Lung (tissue), 12 donors: ENCODE data around the gene ZNF860. TPM values are rescaled to one million over a fixed set of nuclear protein-coding genes. Genes with fewer than 3 reads are reported as not detected.

Source experiments
- ATAC-seq: fragments of 200-7000 bp; cut with Tn5 transposase; one replicate; pipeline ENCODE4 v1.9.1; 2020; ENCODE audit warnings: moderate number of reproducible peaks; ENCODE audit not compliant: insufficient read depth, low FRiP score
- DNase-seq, 3 donors: peaks; one replicate each; pipeline ENCODE4 v3.0.0-alpha.2; 2013 to 2017
- H3K27ac ChIP-seq, 2 donors: one replicate each; pipeline ENCODE4 v1.5.1; 2013; ENCODE audit warnings: mild to moderate bottlenecking in 2 of 2, moderate library complexity in 2 of 2, control low read depth in 1 of 2, inconsistent platforms in 1 of 2, low read depth in 1 of 2, low read length in 1 of 2
- H3K27me3 ChIP-seq, 3 donors: one replicate each; pipeline ENCODE4 v1.5.1; 2013; ENCODE audit warnings: low read length in 2 of 3; ENCODE audit not compliant: control insufficient read depth in 3 of 3, insufficient read depth in 3 of 3
- H3K36me3 ChIP-seq, 4 donors: one replicate each; pipeline ENCODE4 v1.5.1; 2013; ENCODE audit warnings: low read length in 4 of 4, mild to moderate bottlenecking in 1 of 4, moderate library complexity in 1 of 4; ENCODE audit not compliant: control insufficient read depth in 4 of 4, insufficient read depth in 4 of 4
- H3K4me1 ChIP-seq, 5 donors: one replicate each; pipeline ENCODE4 v1.5.1; 2013; ENCODE audit warnings: low read length in 5 of 5, mild to moderate bottlenecking in 2 of 5, moderate library complexity in 1 of 5; ENCODE audit not compliant: control insufficient read depth in 5 of 5, insufficient read depth in 5 of 5
- H3K4me3 ChIP-seq: one replicate; pipeline ENCODE4 v1.5.1; 2013; ENCODE audit warnings: mild to moderate bottlenecking, control low read depth, moderate library complexity
- H3K9ac ChIP-seq, 2 donors: one replicate each; pipeline ENCODE4 v1.5.1; 2013; ENCODE audit warnings: low read length in 2 of 2, control low read depth in 1 of 2; ENCODE audit not compliant: insufficient read depth in 1 of 2
- H3K9me3 ChIP-seq, 4 donors: one replicate each; pipeline ENCODE4 v1.5.1; 2013; ENCODE audit warnings: low read length in 3 of 4, mild to moderate bottlenecking in 1 of 4, moderate library complexity in 1 of 4; ENCODE audit not compliant: control insufficient read depth in 4 of 4, insufficient read depth in 3 of 4
- CTCF ChIP-seq: IDR thresholded peaks from 2 replicates; pipeline ENCODE4 v1.5.1; 2012; ENCODE audit warnings: mild to moderate bottlenecking; ENCODE audit errors: control extremely low read depth, extremely low read depth
- WGBS, 2 donors: extraction: QIAGEN DNeasy Blood & Tissue Kit; methylation state at CpG; one replicate each; pipeline ENCODE4 v1.1.7; 2013; 5-methylcytosine and 5-hydroxymethylcytosine counted together
- polyA plus RNA-seq, 2 donors: library from polyadenylated mRNA; stranded (reverse); fragments of 200-250 nt; gene quantifications; one replicate each; pipeline ENCODE4 v1.2.1, GENCODE V29; 2013
- total RNA-seq, 2 donors: library from RNA; depleted of rRNA in 1 of 2; stranded (reverse); fragments of >200 nt in 1 of 2; gene quantifications; one replicate each; pipeline ENCODE4 v1.2.1, GENCODE V29; 2014 to 2021
- donor health status: control.
- donor health status: control.
- donor health status: Bipolar disorder and iron deficiency.
- donor health status: healthy.
- donor health status: DM: yes; HTN: yes; CAD: no.

The ZNF860 gene
- total and polyA plus RNA-seq, 4 donors, result 0.35 to 2.6 (median 1.4) TPM

GRCh38 chr3:31976302-31976701 lies 5.2 kb upstream of the ZNF860 start:
- peaks cover 0 to 12% (median 2%) of the 10 kb centered on the region in 5 donors for H3K4me1 ChIP-seq
- ATAC-seq, result no peak

DNA sequence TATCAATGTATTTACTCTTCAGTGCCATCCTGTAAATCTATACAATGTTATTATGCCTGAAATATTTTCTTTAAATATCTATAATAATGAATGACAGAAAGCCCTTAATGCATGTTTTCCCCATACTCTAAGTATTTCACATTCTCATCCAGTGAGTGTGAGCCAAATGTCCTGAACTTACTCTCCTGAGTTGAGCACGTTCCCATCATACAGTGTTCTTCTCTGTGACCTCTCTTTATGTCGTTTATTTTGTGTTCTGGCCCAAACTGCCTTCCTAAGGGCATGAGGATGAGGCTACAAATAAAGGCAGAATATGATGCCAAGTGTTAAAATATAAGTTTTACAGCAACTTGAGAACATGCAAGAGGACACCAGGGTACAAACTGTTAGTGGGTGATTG lies 3.8 kb upstream of the ZNF860 start:
- H3K4me1 ChIP-seq, result peaks cover 0 to 20% (median 2%) of the 10 kb centered on the region in 5 donors
- H3K4me3 ChIP-seq, result no peak overlapping the region
- 79 to 88% methylated on average over 2 of the region's 2 CpGs for WGBS, 2 donors
- no peak for DNase-seq
- no peak for ATAC-seq
- H3K27ac ChIP-seq, result no peak overlapping the region
- TF ChIP-seq CTCF, result no peak
- H3K9me3 ChIP-seq, result no peaks in the 10 kb centered on the region
- H3K36me3 ChIP-seq, result no peaks in the 10 kb centered on the region
- no peaks in the 10 kb centered on the region for H3K27me3 ChIP-seq
- no peak overlapping the region for H3K9ac ChIP-seq

More at GRCh38 chr3:31976302-31976701, 5.2 kb upstream of the ZNF860 start:
- no peak for DNase-seq
- no peak overlapping the region for H3K4me3 ChIP-seq
- TF ChIP-seq CTCF, result no peak
- no peak overlapping the region for H3K27ac ChIP-seq
- H3K9me3 ChIP-seq, result no peaks in the 10 kb centered on the region
- WGBS, 2 donors, result 92 to 97% methylated on average over 2 of the region's 2 CpGs
- H3K9ac ChIP-seq, result no peak overlapping the region
- H3K27me3 ChIP-seq, result no peaks in the 10 kb centered on the region
- no peaks in the 10 kb centered on the region for H3K36me3 ChIP-seq

GRCh38 chr3:31978553-31978952 lies 3.0 kb upstream of the ZNF860 start:
- TF ChIP-seq CTCF, result no peak

More at GRCh38 chr3:31978553-31978952, 3.0 kb upstream of the ZNF860 start:
- DNase-seq (no peak), ATAC-seq (no peak)
- H3K9ac ChIP-seq, result no peak overlapping the region
- H3K4me1 ChIP-seq, result peaks cover 0 to 20% (median 2%) of the 10 kb centered on the region in 5 donors
- H3K36me3 ChIP-seq, result no peaks in the 10 kb centered on the region
- no peaks in the 10 kb centered on the region for H3K9me3 ChIP-seq
- no peak overlapping the region for H3K27ac ChIP-seq
- 81 to 94% methylated on average over 4 of the region's 4 CpGs for WGBS, 2 donors
- no peak overlapping the region for H3K4me3 ChIP-seq
- H3K27me3 ChIP-seq, result no peaks in the 10 kb centered on the region
